ENCODE measurements around the gene LARP4B. TPM values are rescaled to one million over a fixed set of nuclear protein-coding genes. Genes with fewer than 3 reads are reported as not detected.

LARP4B gene
- total and polyA plus RNA-seq, 2 of the 13 experiments (the other 11 are each of a cell fraction or from before 2014, with no cell fraction given) = 19.5 to 30.2 TPM

- no peak for TF ChIP-seq ZGPAT (CRISPR knock-in tag; IDR thresholded peaks at IDR 0.05)
- TF ChIP-seq MNT (IDR thresholded peaks at IDR 0.05) = peak; percentile 79
- 0 out of 2 replicates have a peak, but pooled peaks have one; percentile 14 for TF ChIP-seq UBTF (CRISPR knock-in tag; IDR thresholded peaks at IDR 0.05)
- Histone ChIP-seq H4K20me1 (ENCODE audit: insufficient read depth, low read length) (no peaks in the 10 kb centered on the region), H3K4me2 (ENCODE audit: low read depth, low read length) (peak overlapping the region; percentile 24; the same call in 1 of the 2 replicates), H3K9me3 (ENCODE audit: low read length) (no peaks in the 10 kb centered on the region), H3K27me3 (ENCODE audit: control insufficient read depth in 1 of 2, insufficient read depth in 2 of 2, low read length in 2 of 2) (peaks cover 3 to 54% of the 10 kb centered on the region in 2 experiments), H3K27ac (ENCODE audit: extremely low read length, insufficient read depth, low read length) (no peak overlapping the region), H2AFZ (ENCODE audit: low read length) (no peak overlapping the region), H3K36me3 (replicated peaks in 1 of 2; ENCODE audit: control insufficient read depth in 1 of 2, insufficient read depth in 2 of 2, low read length in 2 of 2) (no peaks in the 10 kb centered on the region), H3K9ac (ENCODE audit: insufficient read depth, low read depth, low read length) (no peak overlapping the region), H3K79me2 (ENCODE audit: insufficient read depth, low read length) (no peaks in the 10 kb centered on the region), H3K4me3 (replicated peaks in 1 of 3; ENCODE audit: insufficient read depth in 1 of 3, low read depth in 2 of 3, low read length in 3 of 3) (no peak overlapping the region), H3K4me1 (ENCODE audit: insufficient read depth, low read length) (peaks cover 36% of the 10 kb centered on the region)
- intact Hi-C loops (cut with micrococcal nuclease; ENCODE audit: unreplicated experiment) (no loop called here), in situ Hi-C loops (cut with HindIII; ENCODE audit: extremely low pct_ligation_motif_present, low pct_unique_long_range_greater_than_20kb) (no loop called here)
- BruUV-seq (replicated peaks) = no TSS peak
- CTCF ChIA-PET (ENCODE audit: low intra/inter-chr PET ratio, low total read pairs) = no interaction called here
- WGBS (ENCODE audit: low lambda C conversion rate) = 44% methylated on average over 5 of the region's 5 CpGs
- ATAC-seq = no peak
- POLR2A ChIA-PET = interaction anchor here (1.7 kb wide), 1 partner anchor 31 kb away, joined by 4 read pairs; no protein-coding TSS in a partner anchor
- no peak for FAIRE-seq
- no peak for DNase-seq (ENCODE audit: low spot score)
These were observed 31.7 kb upstream of the LARP4B start for GRCh38 chr10:963186-963585.
